K562 (cell line): Measurements from ENCODE around the gene HEPHL1.

Experiments used
- ARID4B ChIP-seq: sonication (generic); formaldehyde crosslinking; IDR thresholded peaks from 2 replicates; pipeline ENCODE4 v1.8.0; 2022; ENCODE audit warnings: mild to moderate bottlenecking, missing genetic modification reagents
- MAFK ChIP-seq: IDR thresholded peaks from 2 replicates; pipeline ENCODE4 v1.6.1; 2011; ENCODE audit warnings: low read length, improper control_type of control experiment
- POLR2AphosphoS2 ChIP-seq: IDR thresholded peaks from 2 replicates; pipeline ENCODE4 v1.6.1; 2012; ENCODE audit warnings: low read length, improper control_type of control experiment
- POLR2AphosphoS5 ChIP-seq: IDR thresholded peaks from 2 replicates; pipeline ENCODE4 v1.6.1; 2011; ENCODE audit warnings: mild to moderate bottlenecking, low read depth, low read length, moderate library complexity; ENCODE audit not compliant: control insufficient read depth, insufficient read depth
- ZBTB7A ChIP-seq: IDR thresholded peaks from 2 replicates; pipeline ENCODE4 v1.6.1; 2011; ENCODE audit warnings: low read depth, mild to moderate bottlenecking, low read length, moderate library complexity, borderline replicate concordance; ENCODE audit not compliant: control insufficient read depth
- TF ChIP-seq, protein P1 (sequence below): fragments of 250-450 bp; sonication (Bioruptor Pico); IDR thresholded peaks from 2 replicates; pipeline ENCODE4 v1.5.1; 2021; ENCODE audit warnings: mild to moderate bottlenecking

DNA sequence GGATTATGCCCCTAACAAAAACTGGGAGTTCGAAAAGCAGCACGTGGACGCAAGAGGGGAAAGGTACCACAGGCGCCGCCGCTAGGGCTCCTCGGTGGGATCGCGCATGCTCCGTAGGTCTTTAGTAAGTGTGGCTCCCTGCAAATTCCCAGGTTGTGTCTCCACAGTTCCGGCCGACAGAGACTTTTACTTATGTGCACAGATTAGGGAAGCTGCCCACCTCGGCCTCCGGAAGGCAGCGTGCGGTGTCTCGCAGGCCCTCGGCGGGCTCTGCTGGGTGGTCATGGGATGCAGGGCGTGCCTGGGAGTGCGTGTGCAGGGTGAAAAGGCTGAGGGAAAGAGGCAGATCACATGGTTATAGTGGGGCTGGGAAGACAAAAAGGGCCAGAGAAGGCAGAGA is 67.8 kb downstream of the HEPHL1 start:
- no peak for TF ChIP-seq POLR2AphosphoS2
- no peak for TF ChIP-seq ARID4B (CRISPR knock-in tag)
- TF ChIP-seq MAFK: no peak
- no peak for TF ChIP-seq POLR2AphosphoS5
- TF ChIP-seq ZBTB7A: no peak
- TF ChIP-seq, protein P1, sequence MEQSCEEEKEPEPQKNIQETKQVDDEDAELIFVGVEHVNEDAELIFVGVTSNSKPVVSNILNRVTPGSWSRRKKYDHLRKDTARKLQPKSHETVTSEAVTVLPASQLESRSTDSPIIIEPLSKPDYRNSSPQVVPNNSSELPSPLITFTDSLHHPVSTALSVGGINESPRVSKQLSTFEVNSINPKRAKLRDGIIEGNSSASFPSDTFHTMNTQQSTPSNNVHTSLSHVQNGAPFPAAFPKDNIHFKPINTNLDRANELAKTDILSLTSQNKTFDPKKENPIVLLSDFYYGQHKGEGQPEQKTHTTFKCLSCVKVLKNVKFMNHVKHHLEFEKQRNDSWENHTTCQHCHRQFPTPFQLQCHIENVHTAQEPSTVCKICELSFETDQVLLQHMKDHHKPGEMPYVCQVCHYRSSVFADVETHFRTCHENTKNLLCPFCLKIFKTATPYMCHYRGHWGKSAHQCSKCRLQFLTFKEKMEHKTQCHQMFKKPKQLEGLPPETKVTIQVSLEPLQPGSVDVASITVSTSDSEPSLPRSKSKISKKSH (CRISPR knock-in tag): no peak
